GM19468 (cell line): ENCODE measurements around the gene KCNQ5.

Source experiments
- ATAC-seq: cut with Tn5 transposase; IDR thresholded peaks from one replicate; pipeline ENCODE4 v1.9.1; 2021; ENCODE audit warnings: mild to moderate bottlenecking, moderate library complexity, moderate number of reproducible peaks; ENCODE audit not compliant: unreplicated experiment; ENCODE audit errors: extremely low read depth

KCNQ5 gene

DNA sequence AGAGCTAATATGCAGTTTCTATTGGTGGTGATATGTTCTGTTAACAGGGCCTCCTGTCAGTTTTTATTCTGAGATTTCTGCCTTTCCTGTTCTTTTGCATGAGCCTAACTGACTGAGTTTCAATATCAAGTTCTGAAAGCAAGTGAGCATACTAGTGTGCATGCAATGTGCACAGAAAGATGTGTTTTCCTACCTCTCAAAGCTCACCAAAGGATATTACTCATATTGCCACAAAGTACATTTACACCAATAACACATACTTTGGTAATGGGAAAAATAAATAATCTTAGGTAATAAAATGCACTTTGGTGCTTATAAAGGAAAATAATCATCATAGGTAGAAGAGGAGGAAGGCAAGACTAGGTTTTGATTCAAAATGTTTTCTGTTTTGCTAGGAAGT is 408.4 kb downstream of the KCNQ5 start:
- no peak for ATAC-seq

- ATAC-seq: no peak
Measured at GRCh38 chr6:73030791-73031782, 409.2 kb downstream of the KCNQ5 start.

DNA sequence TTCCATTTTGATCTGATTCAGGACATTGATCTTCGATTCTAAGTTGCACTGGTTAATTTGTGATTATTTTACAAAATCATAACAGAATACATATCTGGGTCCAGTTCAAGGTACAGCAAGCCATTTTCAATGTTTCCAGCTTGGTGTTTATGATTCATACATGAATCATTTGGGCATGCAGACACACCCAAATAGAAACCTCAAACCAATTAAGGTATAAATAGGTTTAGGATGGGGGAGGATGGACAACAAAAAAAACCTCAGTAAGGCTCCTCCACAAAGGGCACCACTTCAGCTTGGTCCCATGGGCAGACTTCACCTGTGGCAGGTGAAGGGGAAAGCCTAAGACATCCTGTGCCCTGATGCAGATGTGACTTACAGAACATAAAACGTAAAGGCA is 410.7 kb downstream of the KCNQ5 start:
- no peak for ATAC-seq

DNA sequence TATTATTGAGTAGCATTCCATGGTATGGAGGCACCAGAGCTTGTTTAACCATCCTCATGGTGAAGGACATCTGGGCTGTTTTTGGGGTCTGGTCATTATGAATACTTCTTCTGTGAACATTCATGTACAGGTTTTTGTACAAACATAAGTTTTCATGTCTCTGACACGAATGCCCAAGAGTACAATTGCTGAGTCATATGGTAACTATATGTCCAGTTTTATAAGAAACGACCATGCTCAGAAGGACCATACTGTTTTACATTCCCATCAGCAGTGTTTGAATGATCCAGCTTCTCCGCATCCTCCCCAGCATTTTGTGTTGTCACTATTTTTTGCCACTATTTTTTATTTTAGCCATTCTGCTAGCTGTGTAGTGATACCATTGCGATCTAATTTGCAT is 414.8 kb downstream of the KCNQ5 start:
- no peak for ATAC-seq

DNA sequence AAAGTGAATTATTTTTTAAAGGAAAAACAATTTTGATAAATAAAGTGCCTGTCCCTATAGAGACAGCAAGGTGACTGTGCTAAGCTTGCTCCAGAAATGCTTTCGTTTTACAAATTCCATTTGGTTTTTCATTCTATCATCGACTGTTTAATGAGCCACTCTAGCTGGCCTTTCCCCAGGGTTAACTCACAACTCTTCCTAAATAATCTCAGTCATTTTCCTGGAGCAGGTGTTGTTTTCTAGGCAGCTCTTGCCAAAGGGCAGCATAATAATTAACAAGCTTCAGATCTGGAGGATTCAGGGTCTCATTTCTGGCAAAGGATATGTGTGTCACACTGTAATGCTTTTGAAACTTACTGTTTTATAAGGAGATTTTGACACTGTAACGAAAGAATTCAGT is 419.2 kb downstream of the KCNQ5 start:
- no peak for ATAC-seq

- no peak for ATAC-seq
Measured at GRCh38 chr6:73042892-73043291, 421.0 kb downstream of the KCNQ5 start.

DNA sequence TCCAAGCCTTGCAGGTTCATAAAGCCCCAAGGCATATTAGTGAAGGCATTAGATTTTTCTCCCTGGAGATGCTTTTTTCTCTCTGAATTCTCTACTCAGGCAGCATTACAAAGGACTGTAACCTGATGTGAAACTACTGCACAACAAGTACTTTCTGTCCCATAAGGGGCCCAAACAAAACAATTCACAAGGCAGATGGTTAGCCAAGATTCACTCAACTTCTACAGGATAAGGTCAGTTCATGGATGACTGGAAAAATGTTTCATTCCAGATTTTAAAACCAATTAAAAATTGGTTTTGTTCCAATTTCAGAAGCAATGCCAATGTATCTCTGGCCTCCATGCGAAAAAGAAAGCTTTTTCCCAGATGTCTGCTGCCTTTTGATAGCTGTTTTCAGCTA is 421.6 kb downstream of the KCNQ5 start:
- ATAC-seq: no peak

GRCh38 chr6:73045609-73046008 is 423.7 kb downstream of the KCNQ5 start:
- no peak for ATAC-seq

DNA sequence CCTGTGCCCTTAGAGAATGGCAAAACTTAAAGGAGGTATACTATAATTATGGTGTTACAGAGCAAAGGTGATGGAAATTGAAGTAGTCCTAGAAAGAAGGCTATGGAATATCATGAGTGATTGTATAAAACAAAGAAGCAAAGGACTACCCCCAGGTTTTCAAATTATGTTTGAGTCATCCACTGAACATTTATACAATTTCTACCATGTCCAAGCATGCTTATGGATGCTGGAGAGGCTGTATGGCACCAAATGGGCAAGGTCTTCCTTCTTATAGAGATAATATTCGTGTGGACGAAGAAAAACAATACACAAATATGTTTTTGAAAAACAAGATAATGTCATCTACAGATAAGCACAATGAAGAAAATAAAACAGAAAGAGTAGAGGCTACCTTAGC is 425.9 kb downstream of the KCNQ5 start:
- ATAC-seq: no peak

DNA sequence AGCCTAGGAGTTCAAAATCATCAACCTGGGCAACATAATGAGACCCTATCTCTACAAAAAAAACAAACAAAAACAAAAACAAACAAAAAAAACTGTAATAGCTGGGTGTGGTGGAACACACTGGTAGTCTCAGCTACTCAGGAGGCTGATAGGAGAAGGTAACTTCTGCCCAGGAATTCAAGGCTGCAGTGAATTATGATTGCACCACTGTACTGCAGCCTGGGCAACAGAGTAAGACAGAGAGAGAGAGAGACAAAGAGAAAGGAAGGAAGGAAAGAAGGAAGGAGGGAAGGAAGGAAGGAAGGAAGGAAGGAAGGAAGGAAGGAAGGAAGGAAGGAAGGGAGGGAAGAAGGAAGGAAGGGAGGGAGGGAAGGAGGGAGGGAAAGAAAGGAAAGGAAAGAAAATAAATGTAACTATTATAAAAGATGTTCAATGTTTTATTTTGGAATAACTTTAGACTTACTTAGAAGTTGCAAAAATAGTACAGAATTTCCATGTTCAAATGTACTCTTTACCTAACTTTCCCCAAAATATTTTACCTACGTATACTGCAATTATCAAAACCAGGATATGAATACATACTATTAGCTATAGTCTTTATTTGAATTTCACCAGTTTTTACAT is 428.2 kb downstream of the KCNQ5 start:
- no peak for ATAC-seq

DNA sequence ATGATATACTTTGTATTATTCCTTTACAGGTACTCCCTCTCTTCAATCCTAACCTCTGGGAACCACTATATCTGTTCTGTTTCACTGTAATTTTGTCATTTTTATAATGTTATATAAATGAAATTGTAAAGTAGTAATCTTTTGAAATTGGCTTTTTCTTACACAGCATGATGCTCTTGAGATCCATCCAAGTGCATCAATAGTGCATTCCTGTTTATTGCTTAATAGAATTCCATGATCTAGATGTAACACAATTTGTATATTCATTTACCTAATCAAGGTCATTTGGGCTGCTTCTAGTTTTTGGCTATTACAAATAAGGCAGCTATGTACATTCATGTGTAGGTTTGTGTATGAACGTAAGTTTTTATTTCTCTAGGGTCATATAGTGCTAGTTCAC is 428.8 kb downstream of the KCNQ5 start:
- no peak for ATAC-seq

DNA sequence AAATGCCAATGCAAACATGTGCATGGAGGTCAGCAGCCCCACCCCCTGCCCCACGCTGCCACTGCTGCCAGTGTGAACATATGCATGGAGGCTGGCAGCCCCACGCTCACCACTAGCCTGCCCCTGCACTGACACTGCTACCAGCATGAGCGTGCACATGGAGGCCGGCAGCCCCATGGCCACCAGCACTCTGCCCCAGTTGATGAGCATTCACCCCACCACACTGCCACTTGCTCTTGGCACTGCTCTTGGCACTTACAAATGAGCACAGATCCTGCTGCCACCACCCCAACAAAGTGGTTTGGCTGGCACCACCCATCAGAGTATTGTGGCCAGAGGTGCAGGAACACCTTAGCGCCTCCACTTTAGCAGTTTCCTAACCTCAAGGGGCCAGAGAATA is 429.3 kb downstream of the KCNQ5 start:
- ATAC-seq: no peak

- no peak for ATAC-seq
Measured at GRCh38 chr6:73054958-73055357, 433.1 kb downstream of the KCNQ5 start.

DNA sequence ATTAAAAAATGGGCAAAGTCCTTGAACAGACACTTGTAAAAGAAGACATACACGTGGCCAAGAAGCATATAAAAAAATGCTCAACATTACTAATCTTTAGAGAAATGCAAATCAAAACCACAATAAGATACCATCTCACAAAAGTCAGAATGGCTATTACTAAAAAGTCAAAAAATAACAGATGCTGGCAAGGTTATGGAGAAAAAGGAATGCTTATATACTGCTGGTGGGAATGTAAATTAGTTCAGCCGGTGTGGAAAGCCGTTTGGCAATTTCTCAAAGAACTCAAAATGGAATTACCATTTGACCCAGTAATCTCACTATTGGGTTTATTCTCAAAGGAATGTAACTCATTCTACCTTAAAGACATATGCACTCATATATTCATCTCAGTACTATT is 436.9 kb downstream of the KCNQ5 start:
- no peak for ATAC-seq

DNA sequence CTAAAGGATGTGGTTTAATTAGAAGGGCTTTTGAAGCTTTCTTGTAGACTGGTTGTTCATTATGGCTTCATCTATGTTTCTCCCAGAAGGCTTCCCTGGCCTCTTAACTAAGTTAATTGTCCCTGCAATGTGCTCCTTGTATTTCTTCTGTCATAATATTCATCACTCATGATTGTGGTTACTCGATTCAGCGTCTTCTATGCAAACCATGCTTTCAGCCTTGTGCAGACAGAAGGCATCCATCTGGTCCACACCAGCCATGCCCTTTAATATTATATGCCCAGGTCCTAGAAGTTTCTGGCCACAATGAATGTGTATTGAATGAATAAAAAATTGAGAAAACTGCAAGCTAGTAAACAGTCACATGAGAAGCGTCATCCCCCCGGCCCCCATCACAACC is 440.3 kb downstream of the KCNQ5 start:
- ATAC-seq: no peak

GRCh38 chr6:73062837-73063236 is 441.0 kb downstream of the KCNQ5 start:
- ATAC-seq: no peak

GRCh38 chr6:73064266-73064665 is 442.4 kb downstream of the KCNQ5 start:
- no peak for ATAC-seq

GRCh38 chr6:73073238-73073637 is 451.4 kb downstream of the KCNQ5 start:
- ATAC-seq: no peak

GRCh38 chr6:73074175-73074574 is 452.3 kb downstream of the KCNQ5 start:
- ATAC-seq: no peak

DNA sequence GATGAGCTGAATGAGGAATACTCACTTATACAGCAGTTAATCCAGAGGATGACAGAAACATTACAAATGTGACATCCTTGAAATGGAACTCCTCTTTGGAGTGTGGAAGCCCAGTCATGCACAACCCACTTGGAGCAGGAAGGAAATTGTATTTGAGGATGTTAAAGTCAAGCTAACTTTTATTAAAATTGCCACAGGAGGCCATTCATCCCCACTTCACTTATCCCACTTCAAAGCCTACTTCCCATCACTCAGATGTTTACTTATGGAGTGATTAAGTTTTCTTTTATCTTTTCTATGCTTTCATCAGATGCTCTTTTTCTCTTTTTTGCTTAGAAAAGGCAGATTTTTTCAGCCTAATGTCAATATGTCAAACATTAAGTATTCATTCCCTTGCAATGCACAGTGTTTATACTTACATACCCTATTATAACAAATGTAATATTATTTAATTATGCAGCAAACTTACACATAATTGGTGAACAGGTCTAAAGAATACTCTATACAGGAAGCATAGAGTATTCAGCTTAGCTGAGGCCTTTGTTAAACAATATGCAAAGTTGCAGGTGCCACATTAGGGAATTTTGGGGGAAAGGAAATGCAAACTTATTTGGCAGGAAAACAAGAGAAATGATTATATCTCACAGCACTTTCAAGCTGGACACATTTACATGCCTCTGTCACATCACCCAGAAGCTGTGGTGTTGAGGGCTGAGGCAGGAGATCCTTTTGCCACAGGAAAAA is 454.5 kb downstream of the KCNQ5 start:
- ATAC-seq: no peak

GRCh38 chr6:73078333-73078862 is 456.5 kb downstream of the KCNQ5 start:
- ATAC-seq: no peak
